ENCODE measurements around the gene GDF15.

- TF ChIP-seq EZH2phosphoT487 (IDR thresholded peaks at IDR 0.05; ENCODE audit: unreplicated experiment) (no peak), CTCF (conservative IDR thresholded peaks at IDR 0.05; ENCODE audit: low read depth in 2 of 2) (no peak)
Measured at GRCh38 chr19:18435842-18436670, 50.1 kb downstream of the GDF15 start.

Measured in GM23338 (cell line).